Measurements from ENCODE around the gene DIPK1C. TPM values are rescaled to one million over a fixed set of nuclear protein-coding genes. Genes with fewer than 3 reads are reported as not detected.

The DIPK1C gene
- total and polyA plus RNA-seq, 9 donors: 6.1 to 18.1 (median 13.2) TPM

DNA sequence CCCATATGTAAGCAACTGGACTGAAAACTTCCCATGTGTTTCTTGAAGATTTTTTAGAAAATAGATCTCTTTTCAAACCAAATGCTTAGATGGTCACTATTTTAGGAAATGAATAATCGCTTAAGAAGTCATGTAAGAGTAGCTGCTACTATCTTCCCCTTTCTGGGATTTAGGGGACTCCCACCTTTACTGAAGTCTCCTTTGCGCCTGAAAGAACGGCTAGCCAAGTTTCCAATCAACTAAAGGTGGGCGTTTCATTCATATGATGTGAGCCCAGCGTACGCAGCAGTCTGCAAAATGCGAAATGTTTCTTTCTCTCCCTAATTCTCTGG is 1.1 kb downstream of the DIPK1C start:
- DNase-seq: no peak
- peaks cover 64% of the 10 kb centered on the region for H3K27me3 ChIP-seq (ENCODE audit: control insufficient read depth, insufficient read depth, low read length)
- 0% methylated on average over 5 of the region's 7 CpGs for WGBS (ENCODE audit: insufficient coverage)
- H3K27ac ChIP-seq (ENCODE audit: low read length): no peak overlapping the region
- peak overlapping the region; percentile 58 for H3K4me3 ChIP-seq (ENCODE audit: low read length)
- peaks cover 34% of the 10 kb centered on the region for H3K4me1 ChIP-seq (ENCODE audit: control insufficient read depth, insufficient read depth, low read length)
- no peaks in the 10 kb centered on the region for H3K36me3 ChIP-seq (ENCODE audit: control insufficient read depth, insufficient read depth, low read length)
- H3K9me3 ChIP-seq (replicated peaks; ENCODE audit: control insufficient read depth, low read depth, low read length): no peaks in the 10 kb centered on the region

DNA sequence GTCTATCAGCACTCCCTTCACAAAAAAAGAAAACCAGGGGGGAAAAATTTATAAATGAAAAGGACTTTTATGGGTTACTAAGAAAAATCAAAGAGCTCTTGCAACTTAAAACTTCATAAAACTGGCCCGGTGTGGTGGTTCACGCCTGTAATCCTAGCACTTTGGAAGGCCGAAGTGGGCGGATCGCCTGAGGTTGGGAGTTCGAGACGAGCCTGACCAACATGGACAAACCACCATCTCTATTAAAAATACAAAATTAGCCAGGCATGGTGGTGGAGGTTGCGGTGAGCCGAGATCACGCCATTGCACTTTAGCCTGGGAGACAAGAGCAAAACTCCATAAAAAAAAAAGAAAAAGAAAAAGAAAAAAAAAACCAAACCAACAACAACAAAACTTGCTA is 1.7 kb downstream of the DIPK1C start:
- WGBS (ENCODE audit: insufficient coverage): no CpG with 5 or more reads among the region's 10 CpGs
- Histone ChIP-seq H3K27me3 (ENCODE audit: control insufficient read depth, insufficient read depth, low read length) (peaks cover 64% of the 10 kb centered on the region), H3K9me3 (replicated peaks; ENCODE audit: control insufficient read depth, low read depth, low read length) (no peaks in the 10 kb centered on the region), H3K36me3 (ENCODE audit: control insufficient read depth, insufficient read depth, low read length) (no peaks in the 10 kb centered on the region), H3K4me3 (ENCODE audit: low read length) (no peak overlapping the region), H3K4me1 (ENCODE audit: control insufficient read depth, insufficient read depth, low read length) (peaks cover 30% of the 10 kb centered on the region), H3K27ac (ENCODE audit: low read length) (no peak overlapping the region)
- DNase-seq: no peak

DNA sequence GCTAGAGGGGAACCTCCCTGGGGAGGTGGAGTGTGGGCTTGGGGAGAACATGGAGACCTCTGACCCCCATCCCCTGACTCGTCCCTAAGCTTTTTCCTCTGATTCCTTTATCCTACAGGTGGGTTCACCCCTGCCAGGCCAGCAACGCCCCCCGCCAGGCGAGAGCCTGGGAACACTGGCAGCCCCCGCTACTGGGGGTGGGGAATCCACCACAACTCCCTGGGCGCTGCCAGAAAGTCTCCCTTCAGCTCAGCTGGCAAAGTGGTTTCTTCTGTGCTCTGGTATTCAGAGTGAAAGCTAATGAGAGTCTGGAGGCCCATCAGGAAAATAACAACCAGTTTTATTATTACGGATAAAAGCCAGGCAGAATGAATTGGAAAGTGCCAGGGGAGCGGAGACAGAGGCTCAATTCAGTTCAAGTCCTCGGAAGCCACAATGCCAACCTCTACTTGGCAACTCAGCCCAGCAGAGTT is 2.8 kb downstream of the DIPK1C start:
- peaks cover 25% of the 10 kb centered on the region for H3K4me1 ChIP-seq (ENCODE audit: control insufficient read depth, insufficient read depth, low read length)
- 90% methylated on average over 2 of the region's 9 CpGs for WGBS (ENCODE audit: insufficient coverage)
- no peaks in the 10 kb centered on the region for H3K36me3 ChIP-seq (ENCODE audit: control insufficient read depth, insufficient read depth, low read length)
- H3K9me3 ChIP-seq (replicated peaks; ENCODE audit: control insufficient read depth, low read depth, low read length): no peaks in the 10 kb centered on the region
- no peak overlapping the region for H3K4me3 ChIP-seq (ENCODE audit: low read length)
- no peak overlapping the region for H3K27ac ChIP-seq (ENCODE audit: low read length)
- no peak for DNase-seq
- H3K27me3 ChIP-seq (ENCODE audit: control insufficient read depth, insufficient read depth, low read length): peaks cover 58% of the 10 kb centered on the region

DNA sequence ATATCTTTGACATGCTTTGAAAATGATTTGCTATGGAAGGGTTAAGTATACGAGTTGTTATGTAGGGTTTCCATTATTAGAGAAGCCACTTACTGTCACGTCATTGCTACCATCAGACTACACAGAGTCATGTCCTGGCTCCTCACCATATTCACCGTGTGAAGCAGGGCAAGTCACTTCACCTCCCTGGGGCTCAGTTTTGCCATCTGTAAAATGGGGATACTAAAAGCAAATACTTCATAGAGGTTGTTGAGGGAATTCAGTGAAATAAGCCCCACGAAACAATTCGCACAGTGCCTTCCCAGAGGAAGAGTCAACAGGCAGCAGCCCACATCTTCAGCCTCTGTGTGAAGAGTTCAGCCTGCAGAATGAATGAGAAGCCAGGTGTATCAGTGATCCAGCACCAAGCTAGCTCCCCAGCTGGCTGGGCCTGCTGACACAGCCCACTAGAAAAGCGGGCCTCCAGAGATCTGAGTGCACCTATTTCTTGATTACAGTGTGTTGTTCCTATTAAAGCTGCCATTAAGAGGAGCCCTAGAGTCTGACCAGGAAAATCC is 3.4 kb downstream of the DIPK1C start:
- peaks cover 23% of the 10 kb centered on the region for H3K4me1 ChIP-seq (ENCODE audit: control insufficient read depth, insufficient read depth, low read length)
- DNase-seq: no peak
- H3K36me3 ChIP-seq (ENCODE audit: control insufficient read depth, insufficient read depth, low read length): no peaks in the 10 kb centered on the region
- WGBS (ENCODE audit: insufficient coverage): 89% methylated on average over 3 of the region's 6 CpGs
- H3K9me3 ChIP-seq (replicated peaks; ENCODE audit: control insufficient read depth, low read depth, low read length): no peaks in the 10 kb centered on the region
- H3K4me3 ChIP-seq (ENCODE audit: low read length): no peak overlapping the region
- H3K27ac ChIP-seq (ENCODE audit: low read length): no peak overlapping the region
- H3K27me3 ChIP-seq (ENCODE audit: control insufficient read depth, insufficient read depth, low read length): peaks cover 55% of the 10 kb centered on the region

DNA sequence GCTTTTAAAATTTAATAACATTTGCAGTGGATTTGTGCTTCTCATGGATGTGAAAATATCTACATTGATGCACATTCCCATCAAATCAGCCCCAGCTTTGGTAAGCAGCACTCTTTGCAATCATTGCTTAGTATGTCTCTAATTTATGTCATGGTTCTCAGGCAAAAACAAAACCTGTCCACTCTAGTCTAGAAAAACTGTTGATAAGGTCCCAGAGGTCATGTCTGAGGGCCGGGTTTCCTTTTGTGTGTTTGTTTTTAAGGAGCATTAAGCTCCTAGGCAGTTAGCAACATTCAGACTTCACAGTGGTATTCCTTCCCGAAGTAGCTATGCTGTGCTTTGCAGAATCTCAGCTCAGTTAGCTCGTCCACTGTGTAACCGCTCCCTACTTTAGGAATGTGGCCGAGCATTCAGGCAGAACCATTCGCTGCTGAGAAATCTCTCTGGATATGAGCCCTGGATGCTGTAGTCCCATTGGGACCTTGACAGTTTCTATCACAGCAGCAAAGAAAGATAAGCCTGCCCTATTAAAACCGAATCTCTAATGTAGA is 4.0 kb downstream of the DIPK1C start:
- no peaks in the 10 kb centered on the region for H3K36me3 ChIP-seq (ENCODE audit: control insufficient read depth, insufficient read depth, low read length)
- H3K4me1 ChIP-seq (ENCODE audit: control insufficient read depth, insufficient read depth, low read length): peaks cover 17% of the 10 kb centered on the region
- DNase-seq: no peak
- WGBS (ENCODE audit: insufficient coverage): 22% methylated on average over 5 of the region's 7 CpGs
- no peak overlapping the region for H3K4me3 ChIP-seq (ENCODE audit: low read length)
- peaks cover 49% of the 10 kb centered on the region for H3K27me3 ChIP-seq (ENCODE audit: control insufficient read depth, insufficient read depth, low read length)
- H3K27ac ChIP-seq (ENCODE audit: low read length): no peak overlapping the region
- H3K9me3 ChIP-seq (replicated peaks; ENCODE audit: control insufficient read depth, low read depth, low read length): no peaks in the 10 kb centered on the region

DNA sequence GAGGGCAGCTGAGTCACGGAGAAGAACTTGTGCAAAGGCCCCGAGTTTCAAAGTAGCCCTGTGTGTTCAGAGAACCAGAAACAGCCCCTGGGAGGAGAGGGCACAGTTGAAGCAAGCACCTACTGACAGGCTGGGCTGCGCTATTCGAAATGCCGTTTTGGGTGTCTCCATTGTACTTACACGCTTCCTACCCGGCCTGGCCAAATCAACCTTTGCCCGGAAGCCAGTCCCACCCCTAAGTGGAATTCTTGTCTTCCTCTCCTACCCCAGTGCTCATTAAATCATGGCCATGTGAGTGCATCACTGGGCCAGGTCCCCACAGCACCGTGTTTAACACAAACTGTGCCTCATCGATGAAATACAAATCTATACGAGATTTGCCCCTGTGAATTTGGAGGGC is 6.0 kb downstream of the DIPK1C start:
- H3K9me3 ChIP-seq (replicated peaks; ENCODE audit: control insufficient read depth, low read depth, low read length): no peaks in the 10 kb centered on the region
- peaks cover 2% of the 10 kb centered on the region for H3K4me1 ChIP-seq (ENCODE audit: control insufficient read depth, insufficient read depth, low read length)
- H3K36me3 ChIP-seq (ENCODE audit: control insufficient read depth, insufficient read depth, low read length): no peaks in the 10 kb centered on the region
- peaks cover 33% of the 10 kb centered on the region for H3K27me3 ChIP-seq (ENCODE audit: control insufficient read depth, insufficient read depth, low read length)
- H3K27ac ChIP-seq (ENCODE audit: low read length): no peak overlapping the region
- no peak overlapping the region for H3K4me3 ChIP-seq (ENCODE audit: low read length)
- no peak for DNase-seq
- 89% methylated on average over 11 of the region's 11 CpGs for WGBS (ENCODE audit: insufficient coverage)

DNA sequence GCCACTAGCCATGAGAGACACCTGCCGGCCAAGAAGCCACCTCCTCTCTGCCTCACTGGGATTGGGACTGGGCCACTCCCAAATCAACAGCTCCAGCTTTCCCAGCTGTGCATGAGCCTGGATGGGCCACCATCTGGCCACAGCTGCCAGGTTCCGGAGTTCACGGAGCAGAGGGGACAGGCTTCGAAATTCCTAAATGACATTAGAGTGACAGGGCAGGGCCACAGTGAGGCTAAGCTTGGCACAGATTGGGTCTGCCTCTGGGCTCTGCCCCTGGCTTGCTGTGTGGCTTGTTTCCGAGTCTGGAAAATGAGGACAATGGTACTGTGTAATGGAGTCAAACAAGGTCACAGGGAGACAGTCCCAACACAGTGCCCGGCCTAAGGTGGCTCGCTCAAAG is 6.5 kb downstream of the DIPK1C start:
- no peaks in the 10 kb centered on the region for H3K4me1 ChIP-seq (ENCODE audit: control insufficient read depth, insufficient read depth, low read length)
- no peaks in the 10 kb centered on the region for H3K9me3 ChIP-seq (replicated peaks; ENCODE audit: control insufficient read depth, low read depth, low read length)
- WGBS (ENCODE audit: insufficient coverage): 58% methylated on average over 2 of the region's 7 CpGs
- no peak for DNase-seq
- H3K27ac ChIP-seq (ENCODE audit: low read length): no peak overlapping the region
- no peaks in the 10 kb centered on the region for H3K36me3 ChIP-seq (ENCODE audit: control insufficient read depth, insufficient read depth, low read length)
- H3K27me3 ChIP-seq (ENCODE audit: control insufficient read depth, insufficient read depth, low read length): peaks cover 29% of the 10 kb centered on the region
- no peak overlapping the region for H3K4me3 ChIP-seq (ENCODE audit: low read length)

DNA sequence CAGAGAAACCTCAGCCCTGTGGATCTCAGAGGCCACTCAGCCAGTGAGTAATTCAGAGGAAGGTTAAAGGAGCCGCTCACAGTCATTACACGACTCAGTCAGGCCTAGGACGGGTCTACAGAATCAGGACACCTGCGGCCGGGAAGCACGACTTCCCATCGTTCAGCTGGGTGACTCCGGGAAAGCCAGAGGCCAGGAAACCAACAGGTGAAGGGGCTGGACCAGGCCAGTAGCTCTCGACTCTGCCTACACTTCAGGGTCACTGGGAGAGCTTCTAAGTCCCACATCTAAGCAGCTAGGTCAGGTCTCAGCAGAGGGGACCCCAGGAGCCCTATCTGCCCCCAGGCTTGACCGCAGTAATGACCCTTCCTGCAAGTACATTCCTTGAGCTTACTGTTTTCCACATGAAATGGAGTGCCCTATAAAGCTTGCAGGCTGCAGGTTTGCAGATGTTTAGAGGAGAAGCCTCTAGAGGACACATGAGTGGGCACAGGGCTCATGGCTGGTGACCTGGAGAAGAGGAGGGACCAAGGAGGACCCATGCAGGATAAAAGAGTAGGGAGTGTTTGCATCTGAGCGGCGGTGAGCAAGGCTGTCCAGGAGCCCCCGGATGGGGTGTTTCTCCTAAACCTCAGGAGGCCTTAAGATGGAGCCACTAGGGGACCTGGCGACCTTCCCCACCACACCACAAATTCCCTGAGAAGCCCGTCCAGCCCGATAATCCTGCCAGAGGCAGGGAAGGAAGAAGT is 9.5 kb downstream of the DIPK1C start:
- DNase-seq: no peak
- H3K27ac ChIP-seq (ENCODE audit: low read length): no peak overlapping the region
- 78% methylated on average over 9 of the region's 16 CpGs for WGBS (ENCODE audit: insufficient coverage)

DNA sequence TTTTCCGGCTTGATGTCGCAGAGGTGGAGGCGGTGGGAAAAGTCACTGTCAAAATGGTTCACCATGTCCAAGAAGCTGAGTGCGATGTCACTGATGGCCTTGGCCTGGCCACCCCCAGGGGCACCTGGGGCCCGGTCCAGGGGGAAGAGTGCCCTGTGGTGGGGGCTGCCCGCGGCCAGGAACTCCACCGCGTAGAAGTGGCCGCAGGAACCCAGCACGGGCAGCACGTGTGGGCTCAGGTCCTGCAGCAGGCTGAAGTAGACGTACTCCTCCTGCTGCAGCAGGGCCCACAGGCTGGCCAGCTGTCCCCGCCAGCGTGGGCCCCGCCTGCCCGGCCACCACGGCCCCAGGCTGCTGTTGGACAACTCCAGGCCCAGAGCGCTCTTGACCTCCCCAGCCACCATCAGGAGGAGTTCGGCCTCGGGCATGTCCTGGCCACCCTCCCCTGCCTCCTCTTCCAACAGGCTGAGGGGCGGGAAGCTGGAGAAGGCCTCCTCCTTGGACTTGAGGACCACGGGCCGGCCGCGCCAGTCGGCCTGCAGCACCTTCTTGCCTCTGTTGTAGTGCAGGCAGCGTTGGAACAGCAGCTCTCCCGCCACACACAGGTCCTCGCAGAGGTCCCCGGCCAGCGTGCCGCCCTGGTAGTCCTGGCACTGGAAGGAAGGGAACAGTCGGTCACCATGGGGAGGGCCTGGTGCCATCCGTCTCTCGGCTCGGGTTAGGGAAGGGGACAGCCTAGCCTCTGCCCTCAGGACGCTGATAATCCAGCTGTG is 10.3 kb downstream of the DIPK1C start:
- Histone ChIP-seq H3K27ac (ENCODE audit: low read length) (no peak overlapping the region), H3K9me3 (replicated peaks; ENCODE audit: control insufficient read depth, low read depth, low read length) (no peaks in the 10 kb centered on the region), H3K27me3 (ENCODE audit: control insufficient read depth, insufficient read depth, low read length) (peaks cover 12% of the 10 kb centered on the region), H3K4me1 (ENCODE audit: control insufficient read depth, insufficient read depth, low read length) (peaks cover 5% of the 10 kb centered on the region), H3K36me3 (ENCODE audit: control insufficient read depth, insufficient read depth, low read length) (peaks cover 2% of the 10 kb centered on the region), H3K4me3 (ENCODE audit: low read length) (no peak overlapping the region)
- 91% methylated on average over 38 of the region's 38 CpGs for WGBS (ENCODE audit: insufficient coverage)
- no peak for DNase-seq

More for the DNA sequence above, 9.5 kb downstream of the DIPK1C start:
- no peaks in the 10 kb centered on the region for H3K36me3 ChIP-seq (ENCODE audit: control insufficient read depth, insufficient read depth, low read length)
- peaks cover 5% of the 10 kb centered on the region for H3K4me1 ChIP-seq (ENCODE audit: control insufficient read depth, insufficient read depth, low read length)
- H3K9me3 ChIP-seq (replicated peaks; ENCODE audit: control insufficient read depth, low read depth, low read length): no peaks in the 10 kb centered on the region
- H3K27me3 ChIP-seq (ENCODE audit: control insufficient read depth, insufficient read depth, low read length): peaks cover 16% of the 10 kb centered on the region
- H3K4me3 ChIP-seq (ENCODE audit: low read length): no peak overlapping the region

DNA sequence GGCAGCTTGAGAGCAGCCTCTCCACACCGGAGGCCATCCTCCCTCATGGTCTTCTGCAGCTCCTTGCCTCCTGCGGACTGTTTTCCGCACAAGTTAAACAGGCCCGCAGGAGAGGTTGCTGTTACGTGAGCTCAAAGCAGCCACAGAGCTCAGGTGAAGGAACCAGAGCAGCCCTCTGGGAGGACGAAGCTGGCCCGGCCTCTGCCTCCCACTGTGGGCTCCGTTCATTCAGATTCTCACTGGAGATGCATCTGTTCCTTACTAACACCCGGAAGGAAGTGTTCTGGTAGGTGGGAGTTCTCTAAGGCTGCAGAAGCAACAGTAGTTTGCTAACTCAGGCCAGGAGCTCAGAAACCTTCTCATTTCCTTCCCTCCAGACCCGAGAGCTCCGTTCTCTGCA is 10.9 kb downstream of the DIPK1C start:
- H3K27ac ChIP-seq (ENCODE audit: low read length): no peak overlapping the region
- peaks cover 9% of the 10 kb centered on the region for H3K27me3 ChIP-seq (ENCODE audit: control insufficient read depth, insufficient read depth, low read length)
- peaks cover 6% of the 10 kb centered on the region for H3K36me3 ChIP-seq (ENCODE audit: control insufficient read depth, insufficient read depth, low read length)
- 61% methylated on average over 6 of the region's 11 CpGs for WGBS (ENCODE audit: insufficient coverage)
- no peaks in the 10 kb centered on the region for H3K9me3 ChIP-seq (replicated peaks; ENCODE audit: control insufficient read depth, low read depth, low read length)
- no peak for DNase-seq
- no peak overlapping the region for H3K4me3 ChIP-seq (ENCODE audit: low read length)
- peaks cover 5% of the 10 kb centered on the region for H3K4me1 ChIP-seq (ENCODE audit: control insufficient read depth, insufficient read depth, low read length)
